K562 (cell line): ENCODE measurements around the gene TMC1. TPM values are rescaled to one million over a fixed set of nuclear protein-coding genes. Genes with fewer than 3 reads are reported as not detected.
A peak's percentile ranks its signal among the peaks of the same experiment; 100 is the strongest.

ENCODE experiments used
- ATAC-seq: fragments of 200-7000 bp; cut with Tn5 transposase; 3 replicates; pipeline ENCODE4 v1.9.1; 2020; ENCODE audit warnings: moderate library complexity
- BruUV-seq: library from RNA; stranded (reverse); fragments of 400-500 nt; replicated peaks from 2 replicates; lab custom pipeline; 2021; lab: Mats Ljungman, UMichigan
- CTCF ChIA-PET: fragments of 300-600 bp; formaldehyde crosslinking; extraction: SDS; loops from one replicate; lab custom pipeline; 2021; ENCODE audit warnings: low intra/inter-chr PET ratio; lab: Yijun Ruan, JAX
- POLR2A ChIA-PET: fragments of 300-600, 350-650 bp; sonication (Branson Sonifier 250); formaldehyde crosslinking; extraction: SDS; loops from one replicate; lab custom pipeline; 2021; ENCODE audit warnings: antibody characterized with exemption, inconsistent platforms; lab: Yijun Ruan, JAX
- DNase-seq, 4 experiments: peaks; one replicate each; pipeline versions ENCODE4 v3.0.0 to v3.0.0-alpha.2; 2011 to 2018; ENCODE audit warnings: low spot score in 3 of 4, mixed read lengths in 3 of 4; ENCODE audit errors: extremely low read depth in 1 of 4
- FAIRE-seq: peaks from 2 replicates; lab custom pipeline; 2011; peaks lifted over from hg19 to GRCh38; lab: Jason Lieb, UNC
- H2AFZ ChIP-seq: 2 replicates; pipeline ENCODE4 v1.6.0; 2011; ENCODE audit warnings: low read depth, low read length, control low read depth, inconsistent platforms
- H3K27ac ChIP-seq: fragments of 200-600 bp; 3 replicates; pipeline ENCODE4 v1.8.0; 2011; ENCODE audit warnings: low read depth, mild to moderate bottlenecking, control low read depth, inconsistent platforms, low read length, moderate library complexity, mixed read lengths; ENCODE audit errors: extremely low read depth
- H3K27me3 ChIP-seq, 2 experiments: fragments of 300-600 bp in 1 of 2; 2 replicates in 1 of 2; 3 replicates in 1 of 2; pipeline versions ENCODE4 v1.6.0 to v1.8.0; 2011; ENCODE audit warnings: inconsistent platforms in 2 of 2, low read length in 2 of 2, mild to moderate bottlenecking in 1 of 2, mixed read lengths in 1 of 2, moderate library complexity in 1 of 2; ENCODE audit not compliant: control insufficient read depth in 2 of 2, insufficient read depth in 2 of 2
- H3K36me3 ChIP-seq: fragments of 300-600 bp; 3 replicates; pipeline ENCODE4 v1.8.0; 2011; ENCODE audit warnings: mild to moderate bottlenecking, low read length, inconsistent platforms; ENCODE audit not compliant: control insufficient read depth, insufficient read depth
- H3K4me1 ChIP-seq, 2 experiments: fragments of 200-600 bp in 1 of 2; replicated peaks in 1 of 2; 2 replicates in 1 of 2; 3 replicates in 1 of 2; pipeline versions ENCODE4 v1.5.1 to v1.8.0; 2011; ENCODE audit warnings: inconsistent platforms in 2 of 2, low read length in 2 of 2, mild to moderate bottlenecking in 1 of 2, mixed read lengths in 1 of 2, moderate library complexity in 1 of 2; ENCODE audit not compliant: control insufficient read depth in 2 of 2, insufficient read depth in 2 of 2
- H3K4me2 ChIP-seq: 2 replicates; pipeline ENCODE4 v1.6.1; 2011; ENCODE audit warnings: low read length, control low read depth, inconsistent platforms, mixed read lengths; ENCODE audit not compliant: insufficient read depth
- H3K4me3 ChIP-seq: fragments of 200-600 bp; sonication (generic), shearing (Covaris generic); 2 replicates; pipeline ENCODE4 v1.5.1; 2016; ENCODE audit warnings: control low read depth, inconsistent platforms
- H3K79me2 ChIP-seq: fragments of 200-600 bp; 3 replicates; pipeline ENCODE4 v1.8.0; 2011; ENCODE audit warnings: low read length, inconsistent platforms; ENCODE audit not compliant: control insufficient read depth, insufficient read depth
- H3K9ac ChIP-seq, 2 experiments: 2 replicates each; pipeline versions ENCODE4 v1.6.0 to v1.6.1; 2011; ENCODE audit warnings: low read depth in 2 of 2, low read length in 2 of 2, control low read depth in 1 of 2, inconsistent platforms in 1 of 2, mild to moderate bottlenecking in 1 of 2, mixed read lengths in 1 of 2; ENCODE audit not compliant: insufficient read depth in 1 of 2
- H3K9me1 ChIP-seq: one replicate; pipeline ENCODE4 v1.6.0; 2011; ENCODE audit warnings: inconsistent platforms, mild to moderate bottlenecking, low read length, moderate library complexity; ENCODE audit not compliant: control insufficient read depth, insufficient read depth
- H3K9me3 ChIP-seq: replicated peaks from 2 replicates; pipeline ENCODE4 v1.5.1; 2011; ENCODE audit warnings: low read depth, low read length, inconsistent platforms; ENCODE audit not compliant: control insufficient read depth, insufficient read depth
- H4K20me1 ChIP-seq: replicated peaks from 2 replicates; pipeline ENCODE4 v1.6.1; 2011; ENCODE audit warnings: low read length, inconsistent platforms, mixed read lengths; ENCODE audit not compliant: control insufficient read depth, insufficient read depth
- ATF3 ChIP-seq, 2 experiments: fragments of 450-650 bp in 1 of 2; sonication (generic) in 1 of 2; formaldehyde crosslinking in 1 of 2; IDR thresholded peaks in 1 of 2; conservative IDR thresholded peaks in 1 of 2; 2 replicates each; pipeline versions ENCODE4 v1.6.1 to v1.8.1; 2016 to 2023; ENCODE audit warnings: mild to moderate bottlenecking in 2 of 2, moderate library complexity in 2 of 2, inconsistent platforms in 1 of 2, missing genetic modification reagents in 1 of 2
- BDP1 ChIP-seq: IDR thresholded peaks from 3 replicates; pipeline ENCODE4 v1.6.1; 2011; ENCODE audit not compliant: insufficient read length, insufficient read depth
- CHD1 ChIP-seq: fragments of 200-600 bp; sonication (generic); IDR thresholded peaks from one replicate; pipeline ENCODE4 v1.6.1; 2012; ENCODE audit warnings: mild to moderate bottlenecking, moderate library complexity, low read length, inconsistent platforms
- CREBBP ChIP-seq: IDR thresholded peaks from one replicate; pipeline ENCODE4 v1.6.1; 2012; ENCODE audit warnings: low read depth, mild to moderate bottlenecking, control low read depth, inconsistent platforms, low read length
- DDX20 ChIP-seq: fragments of 450-650 bp; IDR thresholded peaks from 2 replicates; pipeline ENCODE4 v1.6.1; 2016; ENCODE audit warnings: missing genetic modification characterization, low read depth, mild to moderate bottlenecking, missing compliant biosample characterization, moderate library complexity
- EGR1 ChIP-seq: fragments of 450-650 bp; conservative IDR thresholded peaks from 2 replicates; pipeline ENCODE4 v1.6.1; 2017; ENCODE audit warnings: mild to moderate bottlenecking
- ELF4 ChIP-seq: fragments of 450-650 bp; formaldehyde crosslinking; IDR thresholded peaks from 2 replicates; pipeline ENCODE4 v1.4.0; 2022; ENCODE audit warnings: missing genetic modification characterization
- EZH2 ChIP-seq: IDR thresholded peaks from 2 replicates; pipeline ENCODE4 v1.6.1; 2012; ENCODE audit warnings: low read depth, mild to moderate bottlenecking, inconsistent platforms, low read length, borderline replicate concordance
- GTF2A2 ChIP-seq: IDR thresholded peaks from 2 replicates; pipeline ENCODE4 v1.6.1; 2016; ENCODE audit warnings: mild to moderate bottlenecking, missing genetic modification characterization, missing compliant biosample characterization
- HOMEZ ChIP-seq: fragments of 250-450 bp; sonication (Bioruptor Pico); IDR thresholded peaks from 2 replicates; pipeline ENCODE4 v1.4.0; 2020; ENCODE audit warnings: mild to moderate bottlenecking, moderate library complexity
- ILF3 ChIP-seq: fragments of 450-650 bp; IDR thresholded peaks from 2 replicates; pipeline ENCODE4 v1.6.1; 2018; ENCODE audit warnings: antibody characterized with exemption, mild to moderate bottlenecking, moderate library complexity, borderline replicate concordance
- JUND ChIP-seq, 2 experiments: IDR thresholded peaks; 2 replicates in 1 of 2; 3 replicates in 1 of 2; pipeline ENCODE4 v1.6.1; 2011; ENCODE audit warnings: borderline replicate concordance in 2 of 2, low read depth in 2 of 2, low read length in 2 of 2, improper control_type of control experiment in 1 of 2, missing biosample characterization in 1 of 2, missing genetic modification characterization in 1 of 2, missing genetic modification reagents in 1 of 2
- NFIX ChIP-seq: fragments of 250-450 bp; sonication (Bioruptor Pico); IDR thresholded peaks from 2 replicates; pipeline ENCODE4 v1.4.0; 2020; ENCODE audit warnings: low read depth, mild to moderate bottlenecking, moderate library complexity
- NRF1 ChIP-seq, 2 experiments: fragments of 450-650 bp; IDR thresholded peaks in 1 of 2; conservative IDR thresholded peaks in 1 of 2; 2 replicates each; pipeline ENCODE4 v1.6.1; 2014; ENCODE audit warnings: mild to moderate bottlenecking in 2 of 2
- RUNX1 ChIP-seq: sonication (generic); IDR thresholded peaks from 2 replicates; pipeline ENCODE4 v1.6.1; 2016; ENCODE audit warnings: antibody characterized with exemption, low read depth
- TCF3 ChIP-seq: sonication (generic); formaldehyde crosslinking; IDR thresholded peaks from 2 replicates; pipeline ENCODE4 v1.4.0; 2020; ENCODE audit warnings: mild to moderate bottlenecking, missing genetic modification reagents
- THAP7 ChIP-seq: fragments of 250-450 bp; sonication (Bioruptor Pico); IDR thresholded peaks from 2 replicates; pipeline ENCODE4 v1.5.0; 2021
- ZNF140 ChIP-seq: fragments of 250-450 bp; sonication (Bioruptor Pico); IDR thresholded peaks from 2 replicates; pipeline ENCODE4 v1.8.0; 2021; ENCODE audit warnings: moderate library complexity, mild to moderate bottlenecking, inconsistent platforms
- ZNF23 ChIP-seq: fragments of 250-450 bp; sonication (Bioruptor Pico); IDR thresholded peaks from 2 replicates; pipeline ENCODE4 v1.4.0; 2020; ENCODE audit warnings: mild to moderate bottlenecking
- ZNF311 ChIP-seq: fragments of 250-450 bp; sonication (Bioruptor Pico); IDR thresholded peaks from 2 replicates; pipeline ENCODE4 v1.4.0; 2020; ENCODE audit warnings: mild to moderate bottlenecking, moderate library complexity
- ZNF584 ChIP-seq: fragments of 200-800 bp; sonication (Bioruptor generic); IDR thresholded peaks from 2 replicates; pipeline ENCODE4 v1.6.1; 2016; ENCODE audit warnings: low read depth, mild to moderate bottlenecking, missing genetic modification characterization, missing compliant biosample characterization
- WGBS: fragments of 100-300 bp; shearing (Covaris generic); methylation state at CpG from one replicate; pipeline ENCODE4 v1.1.6; 2016; ENCODE audit warnings: low coverage, mixed read lengths; ENCODE audit not compliant: insufficient coverage; ENCODE audit errors: missing lambda C conversion rate; 5-methylcytosine and 5-hydroxymethylcytosine counted together
- in situ Hi-C: fragments of 300-500 bp; cut with MboI; formaldehyde crosslinking; loops from 4 replicates; pipeline ENCODE4 v1.15.0; 2018; ENCODE audit warnings: inconsistent platforms, mixed read lengths
- intact Hi-C: fragments of 100-400 bp; cut with micrococcal nuclease; formaldehyde crosslinking; loops from 2 replicates; pipeline ENCODE4 v1.14.2; 2022
- polyA plus RNA-seq, 8 experiments: library from polyadenylated mRNA; depleted of rRNA in 4 of 8; stranded (reverse) in 5 of 8; unstranded in 3 of 8; fragments of >200 nt; fragmentation: Nextera tagmentation in 2 of 8; fragmentation: Illumina TruSeq in 1 of 8; extraction: Ambion mirVana in 2 of 8; extraction: Trizol in 1 of 8; gene quantifications; 2 replicates each; pipeline versions ENCODE4 v1.2.1 to v1.2.3, GENCODE V29; 2011 to 2014; ENCODE audit warnings: inconsistent platforms in 1 of 8, missing spikeins in 1 of 8
- total RNA-seq, 7 experiments: library from RNA; depleted of rRNA in 6 of 7; stranded (reverse); fragments of >200 nt in 6 of 7; fragmentation: Illumina TruSeq in 2 of 7; extraction: Trizol in 2 of 7; gene quantifications; 2 replicates each; pipeline versions ENCODE4 v1.2.1 to v1.2.3, GENCODE V29; 2011 to 2021; ENCODE audit warnings: low replicate concordance in 1 of 7

TMC1 gene
- total and polyA plus RNA-seq, 9 of the 15 experiments (the other 6 are each of a cell fraction or from before 2014, with no cell fraction given): 0.10 to 0.15 TPM; not detected in 7

GRCh38 chr9:72633966-72634365 is 112.6 kb downstream of the TMC1 start:
- WGBS: 0% methylated on average over 5 of the region's 5 CpGs
- Histone ChIP-seq H3K9me3 (no peaks in the 10 kb centered on the region), H3K36me3 (no peaks in the 10 kb centered on the region), H3K79me2 (no peaks in the 10 kb centered on the region), H2AFZ (no peak overlapping the region), H3K4me1 (no peaks in the 10 kb centered on the region), H3K9ac (no peak overlapping the region), H3K4me2 (no peak overlapping the region), H3K27me3 (peaks cover 0 to 4% of the 10 kb centered on the region in 2 experiments; a peak in 1 of 5 replicates), H4K20me1 (no peaks in the 10 kb centered on the region), H3K27ac (no peak overlapping the region), H3K9me1 (no peaks in the 10 kb centered on the region), H3K4me3 (no peak overlapping the region)
- no TSS peak for BruUV-seq
- FAIRE-seq (no peak), ATAC-seq (no peak), DNase-seq (peak in 2 of 4 experiments; percentile 6)
- ChIA-PET POLR2A (no interaction called here), CTCF (no interaction called here)
- in situ Hi-C loops: no loop called here
- intact Hi-C loops: no loop called here
- TF ChIP-seq GTF2A2 (tag): no peak
- no peak for TF ChIP-seq ZNF140
- TF ChIP-seq NFIX (CRISPR knock-in tag): no peak
- TF ChIP-seq RUNX1: no peak
- no peak for TF ChIP-seq BDP1
- no peak for TF ChIP-seq ELF4
- no peak for TF ChIP-seq CHD1
- peak; percentile 14; the same call in 1 of the 2 replicates for TF ChIP-seq JUND (IDR thresholded peaks at IDR 0.05; ENCODE audit: borderline replicate concordance, low read depth, low read length)
- TF ChIP-seq JUND (tag; IDR thresholded peaks at IDR 0.05; ENCODE audit: borderline replicate concordance, low read depth, low read length): no peak
- no peak for TF ChIP-seq DDX20
- TF ChIP-seq EGR1: peak; percentile 38; the same call in 1 of the 2 replicates
- TF ChIP-seq ATF3 (IDR thresholded peaks at IDR 0.05): 0 out of 2 replicates have a peak, but pooled peaks have one; percentile 7
- TF ChIP-seq ATF3 (CRISPR knock-in tag; conservative IDR thresholded peaks at IDR 0.05): no peak
- TF ChIP-seq ILF3: no peak
- TF ChIP-seq ZNF23 (CRISPR knock-in tag): no peak
- TF ChIP-seq ZNF311 (CRISPR knock-in tag): no peak
- no peak for TF ChIP-seq CREBBP
- no peak for TF ChIP-seq NRF1 (conservative IDR thresholded peaks at IDR 0.05 in 1 of 2, IDR thresholded peaks at IDR 0.05 in 1 of 2)
- TF ChIP-seq ZNF584: no peak
- no peak for TF ChIP-seq HOMEZ (CRISPR knock-in tag)
- TF ChIP-seq TCF3 (CRISPR knock-in tag): no peak
- no peak for TF ChIP-seq EZH2
- TF ChIP-seq THAP7 (CRISPR knock-in tag): no peak
